VCaP (cell line): ENCODE measurements around the gene PPEF2.

ENCODE experiments used
- H3K27ac ChIP-seq: fragments of 450-650 bp; 2 replicates; pipeline ENCODE4 v1.5.1; 2017
- CTCF ChIP-seq: fragments of 450-650 bp; conservative IDR thresholded peaks from 2 replicates; pipeline ENCODE4 v1.5.1; 2017; ENCODE audit warnings: mild to moderate bottlenecking, moderate library complexity

PPEF2 gene

DNA sequence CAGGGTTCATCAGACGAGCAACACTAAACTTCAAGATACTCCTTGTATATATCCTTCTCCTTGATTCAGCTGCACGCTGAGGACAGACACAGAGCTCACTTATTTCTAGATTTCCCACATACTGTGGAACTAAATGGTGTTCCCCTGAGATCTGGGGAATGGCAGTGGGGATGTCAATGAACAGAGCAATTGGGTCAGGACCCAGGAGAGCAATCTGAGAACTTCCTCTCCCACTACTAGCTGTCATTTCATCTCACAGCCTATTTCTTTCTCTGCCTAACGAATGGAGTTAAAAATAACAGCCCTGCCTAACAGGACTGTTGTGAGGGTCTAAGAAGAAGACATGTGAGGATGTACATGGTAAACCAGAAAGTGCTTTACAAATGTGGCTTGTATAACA, 27.9 kb upstream of the PPEF2 start:
- no peak overlapping the region for H3K27ac ChIP-seq
- TF ChIP-seq CTCF: no peak

- peak overlapping the region; percentile 12; the same call in 1 of the 2 replicates for H3K27ac ChIP-seq
Observed at GRCh38 chr4:75924916-75925315, 22.7 kb upstream of the PPEF2 start.

- H3K27ac ChIP-seq: peak overlapping the region; percentile 12; the same call in 1 of the 2 replicates
- TF ChIP-seq CTCF: no peak
Observed at GRCh38 chr4:75924309-75924827, 22.1 kb upstream of the PPEF2 start.

DNA sequence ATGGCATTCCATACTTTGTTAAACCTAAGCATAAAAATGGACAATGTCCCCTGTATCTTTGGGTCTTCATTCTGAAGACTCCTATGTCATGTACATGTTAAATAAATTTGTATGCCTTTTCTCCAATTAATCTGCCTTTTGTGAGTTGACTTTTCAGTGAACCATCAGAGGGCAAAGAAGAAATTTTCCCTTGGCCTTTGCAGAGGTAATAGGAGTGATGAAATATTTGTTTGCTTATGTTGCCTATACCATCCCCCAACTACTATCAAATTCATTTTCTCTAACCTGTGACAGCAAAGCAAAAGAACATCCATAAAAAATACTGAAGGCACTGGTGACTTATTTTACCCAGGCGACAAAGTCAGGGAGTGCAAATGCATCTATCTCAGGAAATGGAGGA, 20.3 kb upstream of the PPEF2 start:
- TF ChIP-seq CTCF: no peak
- no peak overlapping the region for H3K27ac ChIP-seq

DNA sequence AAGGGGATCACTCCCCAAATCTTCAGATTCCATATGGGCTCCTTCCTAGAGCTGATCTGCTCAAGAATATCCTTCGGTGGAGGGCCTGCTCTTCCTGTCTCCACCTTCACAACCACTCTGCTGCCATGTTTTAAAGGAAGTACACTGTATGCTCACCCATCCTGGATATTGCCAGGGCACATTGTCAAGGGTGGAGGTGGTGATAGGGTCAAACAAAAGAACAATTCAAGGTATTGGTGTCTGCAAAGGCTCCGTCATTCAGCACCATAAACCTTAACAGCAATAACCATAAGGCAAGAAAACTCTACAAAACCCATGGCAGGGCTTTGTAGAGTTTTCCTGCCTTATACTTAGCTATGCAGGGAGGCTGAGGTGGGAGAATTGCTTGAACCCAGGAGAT, 19.7 kb upstream of the PPEF2 start:
- no peak overlapping the region for H3K27ac ChIP-seq
- no peak for TF ChIP-seq CTCF

DNA sequence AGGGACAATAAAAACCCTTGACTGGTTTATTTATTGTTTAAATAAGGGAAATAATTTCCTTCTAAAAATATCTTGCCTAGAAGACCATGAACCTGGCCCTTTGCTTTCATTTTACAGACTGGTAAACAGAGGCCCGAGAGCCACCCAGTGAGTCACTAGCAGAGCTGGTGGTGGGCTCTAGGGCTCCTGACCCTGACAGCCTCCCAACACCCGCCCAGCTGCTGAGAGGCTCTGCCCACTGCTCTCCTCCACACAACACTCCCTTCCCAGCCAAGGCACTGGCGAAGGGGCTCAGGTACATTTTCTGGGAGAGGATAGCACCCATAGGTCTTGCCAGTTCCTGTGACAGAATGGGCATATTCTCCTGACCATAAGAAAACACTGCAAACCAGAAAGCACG, 18.1 kb upstream of the PPEF2 start:
- H3K27ac ChIP-seq: peak overlapping the region; percentile 36
- no peak for TF ChIP-seq CTCF

DNA sequence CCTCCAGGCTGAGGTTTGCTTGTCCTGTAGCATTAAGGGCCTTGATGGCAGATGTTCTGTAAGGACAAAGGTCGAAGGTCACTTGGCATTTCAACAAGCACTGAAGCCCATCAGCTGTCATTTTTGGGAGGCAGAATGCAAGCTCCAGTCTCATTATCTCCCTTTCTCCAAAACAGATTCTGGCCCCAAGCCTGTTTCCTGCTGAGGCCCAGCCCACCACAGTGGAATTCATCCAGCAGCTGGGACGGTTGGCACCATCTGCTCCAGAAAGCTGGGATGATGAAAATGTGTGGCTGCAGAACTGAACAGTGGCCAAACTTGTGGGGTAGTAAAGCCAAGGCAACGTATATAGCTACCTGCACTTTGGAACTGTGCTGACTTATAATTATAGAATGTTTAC, 17.7 kb upstream of the PPEF2 start:
- TF ChIP-seq CTCF: no peak
- peak overlapping the region; percentile 36 for H3K27ac ChIP-seq

DNA sequence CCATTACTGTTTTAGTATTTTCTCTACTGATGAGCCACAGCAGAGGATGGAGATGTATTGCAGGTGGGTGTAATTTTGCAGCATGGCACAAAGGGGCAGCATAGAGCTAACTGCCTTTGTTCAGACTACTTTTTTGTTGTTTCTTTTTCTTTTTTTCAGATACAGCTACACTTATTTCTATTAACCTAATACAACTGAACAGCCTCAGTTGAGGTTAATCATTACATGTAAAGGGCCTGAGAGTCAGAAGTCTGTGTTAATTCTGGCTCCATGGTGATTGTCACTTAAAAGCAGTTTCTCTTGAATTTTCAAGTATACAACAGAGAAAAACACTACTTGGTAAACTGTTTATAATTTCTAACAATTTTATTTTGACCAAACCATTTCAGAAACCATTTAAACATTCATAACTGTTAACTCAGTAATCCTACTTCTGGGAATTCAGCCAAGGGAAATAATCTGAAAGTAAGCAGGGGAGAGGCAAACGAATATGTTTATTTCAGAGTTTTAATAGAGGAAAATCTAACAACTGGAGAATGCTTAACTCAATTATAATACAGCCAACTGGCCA, 13.9 kb upstream of the PPEF2 start:
- TF ChIP-seq CTCF: peak; percentile 98
- H3K27ac ChIP-seq: peak overlapping the region; percentile 62
